ENCODE results near the gene SMARCC1.

The SMARCC1 gene

DNA sequence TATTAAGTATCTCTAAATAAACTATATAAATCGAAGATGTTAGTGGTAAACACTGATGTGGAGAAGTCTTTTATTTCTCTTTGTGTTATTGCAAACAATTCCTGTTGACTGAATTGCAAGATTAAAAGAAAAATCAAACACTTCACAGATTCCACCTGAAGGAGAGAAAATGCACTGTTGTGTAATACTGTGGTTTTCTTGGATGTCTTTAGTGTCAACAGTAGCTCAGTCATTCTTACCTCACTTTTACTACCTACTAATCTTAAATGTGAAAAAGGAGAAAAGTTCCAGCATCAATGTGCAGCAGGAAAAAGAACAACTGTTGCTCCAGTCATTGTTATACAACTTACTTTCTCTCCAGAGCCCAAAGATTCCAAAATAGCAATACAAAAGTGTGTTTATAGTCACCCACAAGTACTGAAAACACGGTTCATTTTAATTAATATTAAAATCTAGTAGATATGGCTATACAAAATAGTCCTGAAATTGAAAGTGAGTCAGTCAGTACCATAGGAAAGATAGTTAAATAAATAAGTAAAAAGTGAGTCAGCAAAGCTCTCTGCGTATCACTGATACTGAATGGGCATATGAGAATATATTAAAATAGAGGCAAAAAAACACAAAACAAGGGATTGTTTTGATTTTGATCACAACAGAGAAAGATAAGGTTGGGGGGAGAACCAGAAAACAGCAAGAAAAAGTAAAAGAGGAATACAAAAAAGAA lies 112.5 kb downstream of the SMARCC1 start:
- no peaks in the 10 kb centered on the region for H3K27me3 ChIP-seq (ENCODE audit: control insufficient read depth, insufficient read depth, low read length)
- no peaks in the 10 kb centered on the region for H3K4me1 ChIP-seq (ENCODE audit: control insufficient read depth, insufficient read depth, low read length)
- H3K27ac ChIP-seq (ENCODE audit: low read depth, low read length), result no peak overlapping the region
- H3K36me3 ChIP-seq (ENCODE audit: control insufficient read depth, insufficient read depth, low read length), result no peaks in the 10 kb centered on the region
- H3K4me3 ChIP-seq (ENCODE audit: low read length), result no peak overlapping the region
- H3K9ac ChIP-seq (ENCODE audit: low read length), result no peak overlapping the region

DNA sequence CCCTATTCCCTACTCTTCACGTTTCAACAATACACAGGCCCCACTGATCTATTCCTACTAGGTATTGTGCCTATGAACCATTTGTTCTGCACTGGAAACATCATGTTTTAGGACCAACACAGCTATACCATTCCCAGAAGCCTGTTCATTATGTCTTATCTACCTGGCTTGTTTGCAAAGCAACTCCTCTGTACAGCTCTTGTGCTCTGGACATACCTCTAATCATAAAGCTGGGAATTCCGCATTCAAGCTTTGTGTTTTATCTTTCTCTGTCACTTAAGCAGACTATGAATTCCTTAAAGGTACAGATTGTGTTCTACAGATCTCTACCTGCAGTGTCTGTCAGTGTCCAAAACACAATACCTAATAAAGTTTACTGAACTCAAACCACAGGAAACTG lies 115.6 kb downstream of the SMARCC1 start:
- Histone ChIP-seq H3K36me3 (ENCODE audit: control insufficient read depth, insufficient read depth, low read length) (peaks cover 3% of the 10 kb centered on the region), H3K9ac (ENCODE audit: low read length) (no peak overlapping the region), H3K4me1 (ENCODE audit: control insufficient read depth, insufficient read depth, low read length) (no peaks in the 10 kb centered on the region), H3K27me3 (ENCODE audit: control insufficient read depth, insufficient read depth, low read length) (no peaks in the 10 kb centered on the region), H3K27ac (ENCODE audit: low read depth, low read length) (no peak overlapping the region), H3K4me3 (ENCODE audit: low read length) (no peak overlapping the region)

- Histone ChIP-seq H3K4me3 (ENCODE audit: low read length) (no peak overlapping the region), H3K36me3 (ENCODE audit: control insufficient read depth, insufficient read depth, low read length) (peaks cover 3% of the 10 kb centered on the region), H3K27ac (ENCODE audit: low read depth, low read length) (no peak overlapping the region), H3K9ac (ENCODE audit: low read length) (no peak overlapping the region), H3K4me1 (ENCODE audit: control insufficient read depth, insufficient read depth, low read length) (no peaks in the 10 kb centered on the region), H3K27me3 (ENCODE audit: control insufficient read depth, insufficient read depth, low read length) (no peaks in the 10 kb centered on the region)
Observed at GRCh38 chr3:47664519-47664918, 117.2 kb downstream of the SMARCC1 start.

GRCh38 chr3:47663630-47664240 lies 118.0 kb downstream of the SMARCC1 start:
- H3K4me1 ChIP-seq (ENCODE audit: control insufficient read depth, insufficient read depth, low read length), result no peaks in the 10 kb centered on the region
- H3K9ac ChIP-seq (ENCODE audit: low read length), result no peak overlapping the region
- H3K27ac ChIP-seq (ENCODE audit: low read depth, low read length), result no peak overlapping the region
- H3K4me3 ChIP-seq (ENCODE audit: low read length), result no peak overlapping the region
- no peaks in the 10 kb centered on the region for H3K27me3 ChIP-seq (ENCODE audit: control insufficient read depth, insufficient read depth, low read length)
- H3K36me3 ChIP-seq (ENCODE audit: control insufficient read depth, insufficient read depth, low read length), result peaks cover 3% of the 10 kb centered on the region

- H3K4me3 ChIP-seq (ENCODE audit: low read length), result no peak overlapping the region
- H3K9ac ChIP-seq (ENCODE audit: low read length), result no peak overlapping the region
- H3K36me3 ChIP-seq (ENCODE audit: control insufficient read depth, insufficient read depth, low read length), result peaks cover 3% of the 10 kb centered on the region
- H3K27ac ChIP-seq (ENCODE audit: low read depth, low read length), result no peak overlapping the region
- no peaks in the 10 kb centered on the region for H3K27me3 ChIP-seq (ENCODE audit: control insufficient read depth, insufficient read depth, low read length)
- no peaks in the 10 kb centered on the region for H3K4me1 ChIP-seq (ENCODE audit: control insufficient read depth, insufficient read depth, low read length)
Observed at GRCh38 chr3:47661121-47661752, 120.5 kb downstream of the SMARCC1 start.

DNA sequence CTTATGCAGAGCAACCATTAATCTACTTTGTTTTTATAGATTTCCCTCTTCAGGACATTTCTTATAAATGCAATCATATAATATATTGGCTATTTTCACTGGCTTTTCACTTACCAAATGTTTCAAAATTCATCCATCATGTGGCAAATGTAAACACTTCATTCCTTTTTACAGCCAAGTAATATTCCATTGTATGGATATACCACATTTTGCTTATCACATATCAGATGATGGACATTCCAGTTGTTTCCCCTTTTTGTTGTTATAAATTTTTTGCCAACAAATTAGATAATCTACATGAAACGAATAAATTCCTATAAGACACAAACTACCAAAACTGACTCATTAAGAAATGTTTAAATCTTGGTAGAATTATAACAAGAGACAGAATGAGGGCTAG lies 123.2 kb downstream of the SMARCC1 start:
- H3K4me3 ChIP-seq (ENCODE audit: low read length), result no peak overlapping the region
- H3K4me1 ChIP-seq (ENCODE audit: control insufficient read depth, insufficient read depth, low read length), result no peaks in the 10 kb centered on the region
- H3K27me3 ChIP-seq (ENCODE audit: control insufficient read depth, insufficient read depth, low read length), result no peaks in the 10 kb centered on the region
- no peak overlapping the region for H3K27ac ChIP-seq (ENCODE audit: low read depth, low read length)
- no peak overlapping the region for H3K9ac ChIP-seq (ENCODE audit: low read length)
- H3K36me3 ChIP-seq (ENCODE audit: control insufficient read depth, insufficient read depth, low read length), result peaks cover 3% of the 10 kb centered on the region

DNA sequence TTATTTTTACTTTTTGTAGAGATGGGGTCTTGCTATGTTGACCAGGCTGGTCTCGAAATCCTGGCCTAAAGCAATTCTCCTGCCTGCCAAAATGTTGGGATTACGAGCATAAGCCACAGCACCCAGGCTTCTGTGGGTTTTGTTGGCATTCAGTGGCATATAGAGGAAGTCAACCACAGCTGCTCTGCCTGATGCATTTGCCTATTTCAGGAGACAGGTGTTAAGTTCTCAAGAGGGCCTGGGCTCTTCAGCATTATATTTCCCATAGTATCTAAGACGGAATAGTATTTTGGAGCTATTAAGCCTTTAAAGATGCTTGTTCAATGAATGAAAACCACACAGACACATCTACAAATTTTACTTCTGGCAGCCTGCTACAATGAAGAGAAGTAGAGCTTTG lies 129.6 kb downstream of the SMARCC1 start:
- Histone ChIP-seq H3K27me3 (ENCODE audit: control insufficient read depth, insufficient read depth, low read length) (no peaks in the 10 kb centered on the region), H3K4me1 (ENCODE audit: control insufficient read depth, insufficient read depth, low read length) (no peaks in the 10 kb centered on the region), H3K36me3 (ENCODE audit: control insufficient read depth, insufficient read depth, low read length) (no peaks in the 10 kb centered on the region), H3K27ac (ENCODE audit: low read depth, low read length) (no peak overlapping the region), H3K9ac (ENCODE audit: low read length) (no peak overlapping the region), H3K4me3 (ENCODE audit: low read length) (no peak overlapping the region)

- no peaks in the 10 kb centered on the region for H3K36me3 ChIP-seq (ENCODE audit: control insufficient read depth, insufficient read depth, low read length)
Observed at GRCh38 chr3:47650294-47650693, 131.4 kb downstream of the SMARCC1 start.

DNA sequence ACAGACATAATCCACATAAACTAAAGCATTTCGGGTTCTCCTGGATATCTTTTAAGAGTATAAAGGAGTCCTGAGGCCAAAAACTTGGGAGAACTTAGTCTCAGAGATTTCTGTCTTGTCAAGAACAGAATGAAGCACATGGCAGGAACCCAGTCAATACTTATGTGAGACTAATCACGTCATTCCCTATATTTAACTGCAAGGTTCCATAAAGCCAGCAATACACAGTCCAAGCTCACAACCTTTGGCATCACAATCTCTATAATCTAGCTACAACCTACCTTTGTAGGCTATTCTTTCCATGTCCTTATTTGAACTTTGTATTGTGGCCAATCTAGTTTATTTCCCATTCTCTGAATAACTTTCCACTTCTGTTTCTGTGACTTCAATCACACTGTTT lies 134.1 kb downstream of the SMARCC1 start:
- no peak overlapping the region for H3K27ac ChIP-seq (ENCODE audit: low read depth, low read length)
- H3K4me1 ChIP-seq (ENCODE audit: control insufficient read depth, insufficient read depth, low read length), result peaks cover 3% of the 10 kb centered on the region
- H3K27me3 ChIP-seq (ENCODE audit: control insufficient read depth, insufficient read depth, low read length), result no peaks in the 10 kb centered on the region
- H3K9ac ChIP-seq (ENCODE audit: low read length), result no peak overlapping the region
- H3K36me3 ChIP-seq (ENCODE audit: control insufficient read depth, insufficient read depth, low read length), result peaks cover 3% of the 10 kb centered on the region
- no peak overlapping the region for H3K4me3 ChIP-seq (ENCODE audit: low read length)

More at GRCh38 chr3:47650294-47650693, 131.4 kb downstream of the SMARCC1 start:
- Histone ChIP-seq H3K4me1 (ENCODE audit: control insufficient read depth, insufficient read depth, low read length) (peaks cover 3% of the 10 kb centered on the region), H3K4me3 (ENCODE audit: low read length) (no peak overlapping the region), H3K9ac (ENCODE audit: low read length) (no peak overlapping the region), H3K27ac (ENCODE audit: low read depth, low read length) (no peak overlapping the region), H3K27me3 (ENCODE audit: control insufficient read depth, insufficient read depth, low read length) (no peaks in the 10 kb centered on the region)

DNA sequence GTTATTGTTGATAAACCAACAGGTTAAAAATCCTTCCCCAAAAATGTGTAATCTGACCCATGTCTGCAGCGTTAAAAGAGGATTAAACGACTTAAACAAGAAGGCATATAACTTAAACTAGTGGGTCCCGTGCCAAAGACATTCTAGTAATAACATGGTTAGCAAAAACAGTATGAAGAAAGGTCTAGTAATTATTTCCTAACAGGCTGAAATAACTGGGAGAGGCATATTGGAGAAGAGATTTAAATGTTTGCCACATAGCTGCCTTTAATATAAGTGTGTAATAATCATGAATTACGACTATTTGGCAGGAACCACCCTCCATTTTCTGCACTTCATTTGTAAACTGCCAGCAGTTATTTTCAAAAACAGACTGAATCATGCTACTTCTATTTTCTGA lies 135.3 kb downstream of the SMARCC1 start:
- Histone ChIP-seq H3K4me1 (ENCODE audit: control insufficient read depth, insufficient read depth, low read length) (peaks cover 3% of the 10 kb centered on the region), H3K4me3 (ENCODE audit: low read length) (no peak overlapping the region), H3K27me3 (ENCODE audit: control insufficient read depth, insufficient read depth, low read length) (no peaks in the 10 kb centered on the region), H3K9ac (ENCODE audit: low read length) (no peak overlapping the region), H3K27ac (ENCODE audit: low read depth, low read length) (no peak overlapping the region), H3K36me3 (ENCODE audit: control insufficient read depth, insufficient read depth, low read length) (peaks cover 5% of the 10 kb centered on the region)

GRCh38 chr3:47645551-47645950 lies 136.1 kb downstream of the SMARCC1 start:
- H3K4me1 ChIP-seq (ENCODE audit: control insufficient read depth, insufficient read depth, low read length), result peaks cover 3% of the 10 kb centered on the region
- H3K4me3 ChIP-seq (ENCODE audit: low read length), result no peak overlapping the region
- H3K27ac ChIP-seq (ENCODE audit: low read depth, low read length), result no peak overlapping the region
- no peak overlapping the region for H3K9ac ChIP-seq (ENCODE audit: low read length)
- peaks cover 8% of the 10 kb centered on the region for H3K36me3 ChIP-seq (ENCODE audit: control insufficient read depth, insufficient read depth, low read length)
- no peaks in the 10 kb centered on the region for H3K27me3 ChIP-seq (ENCODE audit: control insufficient read depth, insufficient read depth, low read length)

DNA sequence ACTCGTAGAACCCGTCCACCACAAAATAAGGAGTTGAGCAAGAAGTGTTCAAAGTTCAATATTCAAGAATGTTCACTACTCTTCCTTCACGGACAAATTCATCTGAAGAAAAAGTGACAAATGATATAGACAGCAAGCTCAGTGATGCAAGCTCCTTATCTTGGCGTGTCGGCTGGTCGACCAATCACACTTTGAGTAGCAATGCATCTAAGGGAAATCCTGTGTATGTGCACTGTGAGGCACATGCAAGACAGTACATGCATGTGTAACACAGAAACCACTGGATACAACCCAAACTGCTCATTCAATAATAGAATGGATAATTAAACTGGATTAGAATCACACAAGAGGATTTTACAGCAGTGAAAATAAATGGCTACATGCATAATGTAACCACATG lies 138.6 kb downstream of the SMARCC1 start:
- Histone ChIP-seq H3K4me3 (ENCODE audit: low read length) (no peak overlapping the region), H3K9ac (ENCODE audit: low read length) (no peak overlapping the region), H3K27me3 (ENCODE audit: control insufficient read depth, insufficient read depth, low read length) (no peaks in the 10 kb centered on the region), H3K4me1 (ENCODE audit: control insufficient read depth, insufficient read depth, low read length) (peaks cover 3% of the 10 kb centered on the region), H3K36me3 (ENCODE audit: control insufficient read depth, insufficient read depth, low read length) (peaks cover 8% of the 10 kb centered on the region), H3K27ac (ENCODE audit: low read depth, low read length) (no peak overlapping the region)

All from rectal smooth muscle tissue (tissue), 1 donor.